Thoracic aorta (tissue), 2 donors: ENCODE results near the gene AOAH. TPM values are rescaled to one million over a fixed set of nuclear protein-coding genes. Genes with fewer than 3 reads are reported as not detected.

Experiments used
- ATAC-seq: fragments of 150-250 bp; one replicate; pipeline ENCODE4 v1.8.0; 2017; ENCODE audit warnings: low read depth; ENCODE audit not compliant: insufficient number of reproducible peaks, low FRiP score
- DNase-seq: peaks from one replicate; pipeline ENCODE4 v3.0.0-alpha.2; 2020; ENCODE audit warnings: low spot score
- H3K27ac ChIP-seq, 2 donors: fragments of 200-600 bp; sonication (generic); 1 replicate in 1 of 2; 2 replicates in 1 of 2; pipeline ENCODE4 v1.5.1; 2016; ENCODE audit warnings: mild to moderate bottlenecking in 2 of 2, moderate library complexity in 2 of 2
- H3K27me3 ChIP-seq: fragments of 200-600 bp; sonication (generic); replicated peaks from 2 replicates; pipeline ENCODE4 v1.6.0; 2016; ENCODE audit warnings: mild to moderate bottlenecking; ENCODE audit not compliant: insufficient read depth
- H3K36me3 ChIP-seq: fragments of 200-600 bp; sonication (generic); one replicate; pipeline ENCODE4 v1.5.1; 2016
- H3K4me1 ChIP-seq, 2 donors: fragments of 200-600 bp; sonication (generic); 1 replicate in 1 of 2; 2 replicates in 1 of 2; pipeline versions ENCODE4 v1.5.1 to v1.6.0; 2016; ENCODE audit warnings: low read depth in 2 of 2, mild to moderate bottlenecking in 1 of 2; ENCODE audit not compliant: control insufficient read depth in 1 of 2
- H3K4me3 ChIP-seq: fragments of 200-600 bp; sonication (generic); 2 replicates; pipeline ENCODE4 v1.5.1; 2016; ENCODE audit warnings: mild to moderate bottlenecking
- H3K9me3 ChIP-seq: fragments of 200-600 bp; sonication (generic); 2 replicates; pipeline ENCODE4 v1.5.1; 2016
- total RNA-seq, 2 donors: library from RNA; depleted of rRNA; stranded (reverse); fragments of >200 nt; gene quantifications; one replicate each; pipeline versions ENCODE4 v1.1.0 to v1.2.3, GENCODE V29; 2016
- TF ChIP-seq, protein P1 (sequence below): fragments of 200-600 bp; sonication (generic); IDR thresholded peaks from one replicate; pipeline ENCODE4 v1.5.1; 2019; ENCODE audit warnings: antibody characterized with exemption

Gene AOAH
- total RNA-seq, 2 donors from 2014 or later = 20.2 to 22.6 TPM

DNA sequence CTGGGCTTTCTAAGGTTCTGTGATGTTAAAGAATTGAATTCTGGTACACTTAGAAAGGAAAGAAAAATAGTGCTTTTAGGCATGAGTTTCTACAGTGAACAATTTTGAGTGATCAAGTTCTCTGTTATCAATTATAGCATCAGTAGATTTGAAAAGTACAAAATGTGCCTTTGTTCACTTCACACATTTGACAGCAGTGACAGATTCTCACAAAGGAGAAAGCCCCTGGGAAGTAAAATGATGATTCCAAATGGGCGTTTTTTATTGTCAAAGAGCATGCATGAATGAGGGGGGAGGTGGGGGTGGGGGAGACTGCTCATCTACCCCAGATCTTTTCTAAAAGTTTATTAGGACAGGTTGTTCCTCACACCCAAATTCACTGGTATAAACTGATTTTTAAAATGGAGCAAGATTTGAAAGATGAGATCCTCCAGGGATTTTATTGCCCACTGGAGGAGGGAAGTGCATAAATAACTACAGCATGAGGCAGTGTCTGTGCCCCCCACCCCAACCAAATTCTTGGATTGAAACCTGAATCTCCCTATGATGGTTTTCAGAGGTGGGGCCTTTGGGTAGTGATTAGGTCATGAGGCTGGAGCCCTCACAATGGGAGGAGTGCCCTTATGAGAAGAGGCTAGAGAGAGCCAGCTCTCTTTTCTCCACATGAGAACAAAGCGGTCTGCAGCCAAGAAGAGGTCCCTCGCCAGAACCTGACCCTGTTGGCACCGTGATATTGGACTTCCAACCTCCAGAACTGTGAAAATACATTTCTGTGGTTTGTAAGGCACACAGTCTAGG lies 79.5 kb downstream of the AOAH start:
- Histone ChIP-seq H3K27me3 (no peaks in the 10 kb centered on the region), H3K9me3 (no peaks in the 10 kb centered on the region), H3K4me3 (no peak overlapping the region), H3K4me1 (no peaks in the 10 kb centered on the region), H3K27ac (no peak overlapping the region), H3K36me3 (no peaks in the 10 kb centered on the region)
- ATAC-seq (no peak), DNase-seq (no peak)
- TF ChIP-seq, protein P1, sequence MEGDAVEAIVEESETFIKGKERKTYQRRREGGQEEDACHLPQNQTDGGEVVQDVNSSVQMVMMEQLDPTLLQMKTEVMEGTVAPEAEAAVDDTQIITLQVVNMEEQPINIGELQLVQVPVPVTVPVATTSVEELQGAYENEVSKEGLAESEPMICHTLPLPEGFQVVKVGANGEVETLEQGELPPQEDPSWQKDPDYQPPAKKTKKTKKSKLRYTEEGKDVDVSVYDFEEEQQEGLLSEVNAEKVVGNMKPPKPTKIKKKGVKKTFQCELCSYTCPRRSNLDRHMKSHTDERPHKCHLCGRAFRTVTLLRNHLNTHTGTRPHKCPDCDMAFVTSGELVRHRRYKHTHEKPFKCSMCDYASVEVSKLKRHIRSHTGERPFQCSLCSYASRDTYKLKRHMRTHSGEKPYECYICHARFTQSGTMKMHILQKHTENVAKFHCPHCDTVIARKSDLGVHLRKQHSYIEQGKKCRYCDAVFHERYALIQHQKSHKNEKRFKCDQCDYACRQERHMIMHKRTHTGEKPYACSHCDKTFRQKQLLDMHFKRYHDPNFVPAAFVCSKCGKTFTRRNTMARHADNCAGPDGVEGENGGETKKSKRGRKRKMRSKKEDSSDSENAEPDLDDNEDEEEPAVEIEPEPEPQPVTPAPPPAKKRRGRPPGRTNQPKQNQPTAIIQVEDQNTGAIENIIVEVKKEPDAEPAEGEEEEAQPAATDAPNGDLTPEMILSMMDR = no peak

DNA sequence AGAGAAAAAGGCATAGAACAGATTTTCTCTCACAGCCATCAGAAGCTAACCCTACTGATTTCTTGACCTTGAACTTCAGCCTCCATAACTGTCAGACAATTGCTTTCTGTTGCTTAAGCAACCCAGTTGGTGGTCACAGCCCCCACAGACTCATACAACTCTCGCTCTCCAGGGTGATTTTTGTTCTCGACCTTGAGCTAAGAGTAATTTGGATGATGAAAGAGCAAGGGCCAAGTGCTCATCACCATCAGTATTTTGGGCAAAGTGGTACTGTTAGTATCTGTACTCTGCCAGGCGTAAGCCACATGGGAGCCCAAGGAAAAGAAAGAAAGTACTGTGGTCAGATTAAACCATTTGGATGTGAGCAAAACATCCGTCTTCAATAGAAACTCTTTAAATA lies 81.9 kb downstream of the AOAH start:
- no peak for DNase-seq
- Histone ChIP-seq H3K27ac (no peak overlapping the region), H3K4me3 (no peak overlapping the region), H3K27me3 (no peaks in the 10 kb centered on the region), H3K36me3 (no peaks in the 10 kb centered on the region), H3K9me3 (no peaks in the 10 kb centered on the region), H3K4me1 (no peaks in the 10 kb centered on the region)
- TF ChIP-seq, protein P1 = no peak
- ATAC-seq = no peak

DNA sequence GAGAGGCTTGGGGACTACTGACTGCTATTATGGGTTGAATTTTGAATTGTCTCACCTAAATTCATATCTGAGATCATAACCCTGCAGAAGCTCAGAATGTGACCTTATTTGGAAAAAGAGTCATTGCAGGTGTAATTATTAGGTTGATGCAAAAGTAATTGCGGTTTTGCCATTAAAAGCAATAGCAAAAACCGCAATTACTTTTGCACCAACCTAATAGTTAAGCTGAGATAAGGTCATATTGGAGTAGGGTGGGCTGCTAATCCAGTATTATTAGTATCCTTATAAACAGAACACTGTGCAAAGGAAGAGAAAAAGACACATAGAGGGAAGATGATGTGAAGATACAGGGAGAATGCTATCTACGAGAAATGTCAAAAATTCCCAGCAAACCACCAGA lies 82.3 kb downstream of the AOAH start:
- ATAC-seq = no peak
- Histone ChIP-seq H3K27me3 (no peaks in the 10 kb centered on the region), H3K4me3 (no peak overlapping the region), H3K4me1 (no peaks in the 10 kb centered on the region), H3K36me3 (no peaks in the 10 kb centered on the region), H3K9me3 (no peaks in the 10 kb centered on the region), H3K27ac (no peak overlapping the region)
- no peak for DNase-seq
- TF ChIP-seq, protein P1 = no peak

DNA sequence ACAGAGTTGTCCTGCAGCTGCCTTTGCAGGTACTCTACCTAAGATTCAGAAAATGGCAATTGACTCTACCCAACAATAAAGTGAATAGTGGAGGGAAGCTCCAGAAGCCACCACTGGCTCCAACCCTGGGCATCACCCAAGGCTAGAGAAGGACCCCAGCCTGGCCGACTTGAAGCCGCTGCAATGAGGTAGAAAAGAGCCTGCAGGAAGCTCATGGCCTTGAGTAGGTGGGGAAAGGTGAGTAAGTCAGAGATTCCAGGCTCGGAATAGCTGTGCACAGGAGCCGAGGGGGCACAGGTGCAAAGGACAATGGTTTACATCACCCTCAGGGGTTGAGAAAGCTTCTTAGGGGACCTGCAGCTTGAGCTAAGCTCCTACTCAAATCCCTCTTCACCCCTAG lies 83.6 kb downstream of the AOAH start:
- Histone ChIP-seq H3K4me1 (no peaks in the 10 kb centered on the region), H3K9me3 (no peaks in the 10 kb centered on the region), H3K27me3 (no peaks in the 10 kb centered on the region), H3K36me3 (no peaks in the 10 kb centered on the region), H3K4me3 (no peak overlapping the region), H3K27ac (no peak overlapping the region)
- ATAC-seq (no peak), DNase-seq (no peak)
- TF ChIP-seq, protein P1 = no peak

DNA sequence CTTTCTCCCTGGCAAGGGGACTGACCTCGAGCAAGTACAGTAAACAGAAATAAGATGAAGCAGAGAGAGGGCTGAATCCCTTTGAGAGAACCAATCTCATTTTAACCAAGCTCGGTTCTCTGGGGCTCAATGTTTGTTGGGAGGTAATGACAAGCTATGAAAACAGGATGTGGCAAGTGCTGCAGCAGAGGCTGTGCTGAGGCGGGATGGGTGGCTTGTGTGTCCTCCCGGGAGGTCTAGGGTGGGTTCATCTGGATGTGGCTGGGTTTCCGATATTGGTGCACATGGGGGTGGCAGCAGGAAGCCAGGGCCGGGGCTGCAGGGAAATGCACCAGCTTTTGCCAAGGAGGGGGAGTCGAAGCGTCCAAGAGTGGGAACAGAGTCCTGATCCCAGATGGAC lies 84.5 kb downstream of the AOAH start:
- DNase-seq (no peak), ATAC-seq (no peak)
- Histone ChIP-seq H3K27me3 (no peaks in the 10 kb centered on the region), H3K4me3 (no peak overlapping the region), H3K36me3 (no peaks in the 10 kb centered on the region), H3K4me1 (no peaks in the 10 kb centered on the region), H3K9me3 (no peaks in the 10 kb centered on the region), H3K27ac (no peak overlapping the region)
- TF ChIP-seq, protein P1 = no peak
